Stimulated activated CD8-positive, alpha-beta memory T cell treated with anti-CD3 and anti-CD28 coated beads, Interleukin-4, amount 100 ng/mL, for 24 hours (primary cell): ENCODE measurements around the gene SRP68.
"Not testable (repeated sequence)": the region's sequence is repeated elsewhere in the genome, so short reads cannot be mapped to it uniquely, and the experiment has no call there.

Experiments
- DNase-seq: peaks from one replicate; pipeline ENCODE4 v3.0.0-alpha.2; 2020; ENCODE audit warnings: low read depth

Gene SRP68

GRCh38 chr17:76089680-76090516, 17.6 kb upstream of the SRP68 start:
- DNase-seq = no peak

GRCh38 chr17:76088868-76089576, 16.7 kb upstream of the SRP68 start:
- no peak for DNase-seq

GRCh38 chr17:76088041-76088867, 15.9 kb upstream of the SRP68 start:
- DNase-seq = no peak

GRCh38 chr17:76087531-76087930, 15.2 kb upstream of the SRP68 start:
- DNase-seq = no peak

- no peak for DNase-seq
Observed at GRCh38 chr17:76086384-76086783, 14.1 kb upstream of the SRP68 start.

- DNase-seq = no peak
Observed at GRCh38 chr17:76085731-76086366, 13.5 kb upstream of the SRP68 start.

- no peak for DNase-seq
Observed at GRCh38 chr17:76085066-76085730, 12.9 kb upstream of the SRP68 start.

GRCh38 chr17:76083536-76084182, 11.3 kb upstream of the SRP68 start:
- DNase-seq = no peak

GRCh38 chr17:76082326-76083251, 10.3 kb upstream of the SRP68 start:
- DNase-seq = no peak

- no peak for DNase-seq
Observed at GRCh38 chr17:76081295-76082210, 9.2 kb upstream of the SRP68 start.

- DNase-seq = no peak
Observed at GRCh38 chr17:76080768-76081287, 8.5 kb upstream of the SRP68 start.

- DNase-seq = no peak
Observed at GRCh38 chr17:76079956-76080767, 7.8 kb upstream of the SRP68 start.

GRCh38 chr17:76079535-76079955, 7.2 kb upstream of the SRP68 start:
- DNase-seq = no peak

- DNase-seq = no peak
Observed at GRCh38 chr17:76078860-76079534, 6.7 kb upstream of the SRP68 start, which contains the start of gene ZACN. Gene ZACN (plus strand): TSS chr17:76079182. CDS start chr17:76079265, 83 bp downstream.

GRCh38 chr17:76078370-76078769, 6.1 kb upstream of the SRP68 start:
- DNase-seq = not testable (repeated sequence)

GRCh38 chr17:76077584-76078110, 5.3 kb upstream of the SRP68 start:
- no peak for DNase-seq
